Hematopoietic multipotent progenitor cell treated with erythropoietin and hydrocortisone succinate and interleukin-3 and kit ligand, for 6 days (in vitro differentiated cells): ENCODE results near the gene IL1B.
A peak's percentile ranks its signal among the peaks of the same experiment; 100 is the strongest.

Experiments used
- DNase-seq: peaks from one replicate; pipeline ENCODE4 v3.0.0-alpha.2; 2015

Gene IL1B

GRCh38 chr2:112803691-112804521, 32.7 kb downstream of the IL1B start:
- peak; percentile 52 for DNase-seq

GRCh38 chr2:112800881-112801583, 35.5 kb downstream of the IL1B start:
- no peak for DNase-seq

GRCh38 chr2:112798979-112799975, 37.3 kb downstream of the IL1B start:
- peak; percentile 50 for DNase-seq

- DNase-seq: no peak
These were observed 40.1 kb downstream of the IL1B start for GRCh38 chr2:112796486-112796885.

- DNase-seq: no peak
These were observed 40.8 kb downstream of the IL1B start for GRCh38 chr2:112795774-112796173.

- no peak for DNase-seq
These were observed 41.7 kb downstream of the IL1B start for GRCh38 chr2:112794841-112795240.

- DNase-seq: peak; percentile 87
These were observed 42.3 kb downstream of the IL1B start for GRCh38 chr2:112794131-112794733.

- DNase-seq: peak; percentile 46
These were observed 43.1 kb downstream of the IL1B start for GRCh38 chr2:112793449-112793978.

GRCh38 chr2:112792419-112792818, 44.2 kb downstream of the IL1B start:
- DNase-seq: no peak

GRCh38 chr2:112791693-112792230, 44.8 kb downstream of the IL1B start:
- DNase-seq: no peak

- DNase-seq: no peak
These were observed 45.6 kb downstream of the IL1B start for GRCh38 chr2:112791019-112791418.

GRCh38 chr2:112790305-112790704, 46.3 kb downstream of the IL1B start:
- no peak for DNase-seq

GRCh38 chr2:112789186-112789585, 47.4 kb downstream of the IL1B start:
- DNase-seq: no peak

- no peak for DNase-seq
These were observed 47.9 kb downstream of the IL1B start for GRCh38 chr2:112788653-112789052.

GRCh38 chr2:112787729-112788393, 48.7 kb downstream of the IL1B start:
- DNase-seq: peak; percentile 75

GRCh38 chr2:112787294-112787693, 49.3 kb downstream of the IL1B start:
- no peak for DNase-seq

- DNase-seq: no peak
These were observed 52.1 kb downstream of the IL1B start, which contains the start of gene IL1A for GRCh38 chr2:112784199-112785189. Gene IL1A (minus strand): TSS chr2:112784493. CDS start chr2:112783770, 723 bp downstream.

GRCh38 chr2:112783187-112783714, 53.3 kb downstream of the IL1B start:
- DNase-seq: no peak

GRCh38 chr2:112782234-112782799, 54.3 kb downstream of the IL1B start:
- no peak for DNase-seq
